ENCODE data around the gene TRIM17. TPM values are rescaled to one million over a fixed set of nuclear protein-coding genes. Genes with fewer than 3 reads are reported as not detected.

Gene TRIM17
- total and polyA plus RNA-seq, 2 of the 8 experiments (the other 6 are each of a cell fraction or from before 2014, with no cell fraction given), result 1.1 to 2.2 TPM

DNA sequence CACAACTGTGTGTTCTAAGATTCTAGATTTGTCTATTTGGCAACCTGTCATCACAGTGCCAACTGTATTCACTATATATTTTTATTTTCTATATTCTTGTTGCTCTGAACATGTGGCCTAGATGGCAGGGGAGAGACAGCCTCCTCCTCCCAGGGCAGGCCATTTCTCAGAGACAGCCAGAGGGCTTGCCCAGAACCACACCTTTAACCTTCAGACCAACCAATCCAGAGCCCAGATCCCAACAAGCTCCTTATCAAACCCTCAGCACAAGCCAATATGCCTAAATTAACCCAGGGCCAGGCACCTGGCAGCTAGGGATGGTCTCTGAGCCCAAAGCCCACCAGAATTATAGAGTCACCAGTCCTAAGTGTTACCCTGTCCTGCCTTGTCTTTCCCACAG lies 29.3 kb downstream of the TRIM17 start (continued):
- no peak for TF ChIP-seq EZH2 (IDR thresholded peaks at IDR 0.05; ENCODE audit: low read depth, low read length, severe bottlenecking)

DNA sequence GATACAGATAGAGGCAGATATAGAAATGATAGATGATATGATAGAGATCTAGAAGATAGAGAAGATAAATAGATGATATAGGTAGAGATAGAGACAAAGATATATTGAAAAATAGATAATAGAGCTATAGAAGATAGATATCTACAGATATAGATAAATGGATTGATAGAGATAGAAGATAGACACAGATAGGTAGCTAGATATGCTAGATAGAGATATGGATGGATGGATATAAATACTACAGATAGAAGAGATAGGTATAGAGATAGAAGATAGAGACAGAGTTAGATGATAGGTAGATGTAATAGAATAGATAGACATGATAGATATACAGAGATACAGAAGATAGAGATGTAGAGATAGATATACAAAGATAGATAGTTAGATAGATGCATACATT lies 31.4 kb downstream of the TRIM17 start:
- FAIRE-seq, result no peak
- no peak overlapping the region for H3K14ac ChIP-seq (ENCODE audit: insufficient read length)
- CTCF ChIA-PET (ENCODE audit: partially characterized antibody), result no interaction called here

More for the DNA sequence above, 31.4 kb downstream of the TRIM17 start:
- H3K9me3 ChIP-seq (ENCODE audit: insufficient read depth in 2 of 2, low read depth in 1 of 2, low read length in 1 of 2), result no peaks in the 10 kb centered on the region
- no peak overlapping the region for H3K56ac ChIP-seq (replicated peaks; ENCODE audit: insufficient read length, low read depth, low read length)
- no peaks in the 10 kb centered on the region for H3K79me1 ChIP-seq (ENCODE audit: low read depth, low read length)
- H4K91ac ChIP-seq (replicated peaks; ENCODE audit: insufficient read length, low read length), result no peak overlapping the region
- no peak overlapping the region for H3K9ac ChIP-seq (replicated peaks in 1 of 4; ENCODE audit: extremely low read depth in 1 of 4, low read depth in 3 of 4, low read length in 3 of 4)
- H2AK5ac ChIP-seq (ENCODE audit: low read depth, low read length), result no peak overlapping the region
- POLR2A ChIA-PET (ENCODE audit: partially characterized antibody), result interaction anchor here (2.7 kb wide), 1 partner anchor 72 kb away, joined by 6 read pairs; a partner anchor contains a TSS
- no peaks in the 10 kb centered on the region for H3K36me3 ChIP-seq (ENCODE audit: control insufficient read depth in 2 of 4, insufficient read depth in 4 of 4, low read length in 3 of 4)
- no peak overlapping the region for H2AFZ ChIP-seq (ENCODE audit: low read length)
- no peak overlapping the region for H2BK120ac ChIP-seq (replicated peaks; ENCODE audit: low read depth, low read length)
- H2BK12ac ChIP-seq (ENCODE audit: low read depth, low read length), result no peak overlapping the region
- H2BK20ac ChIP-seq (ENCODE audit: low read length), result no peak overlapping the region
- H3K4me1 ChIP-seq (replicated peaks in 1 of 4; ENCODE audit: control insufficient read depth in 3 of 4, insufficient read depth in 4 of 4, low read length in 3 of 4), result no peaks in the 10 kb centered on the region
- no peak for DNase-seq (ENCODE audit: low read depth in 1 of 2, low spot score in 2 of 2)
- no peak for TF ChIP-seq MAX (IDR thresholded peaks at IDR 0.05)
- no peak for TF ChIP-seq JUN (IDR thresholded peaks at IDR 0.05; ENCODE audit: low read depth, low read length)
- no peak for TF ChIP-seq SP4 (IDR thresholded peaks at IDR 0.05; ENCODE audit: low read length)
- no peak for TF ChIP-seq SRF (IDR thresholded peaks at IDR 0.05; ENCODE audit: low read depth, low read length)
- no peak for TF ChIP-seq CBX8 (IDR thresholded peaks at IDR 0.05; ENCODE audit: borderline replicate concordance, low read depth, low read length)
- TF ChIP-seq SP1 (IDR thresholded peaks at IDR 0.05; ENCODE audit: low read depth, low read length), result no peak
- TF ChIP-seq POLR2A (IDR thresholded peaks at IDR 0.05; ENCODE audit: control extremely low read depth in 1 of 2, low read depth in 2 of 2, low read length in 2 of 2), result no peak
- TF ChIP-seq RNF2 (IDR thresholded peaks at IDR 0.05; ENCODE audit: borderline replicate concordance, low read depth, low read length, missing control alignments, poor library complexity, severe bottlenecking), result no peak
- no peak for TF ChIP-seq CHD1 (IDR thresholded peaks at IDR 0.05; ENCODE audit: low read depth, low read length)
- no peak for TF ChIP-seq BACH1 (IDR thresholded peaks at IDR 0.05; ENCODE audit: low read length)
- TF ChIP-seq, protein P1, sequence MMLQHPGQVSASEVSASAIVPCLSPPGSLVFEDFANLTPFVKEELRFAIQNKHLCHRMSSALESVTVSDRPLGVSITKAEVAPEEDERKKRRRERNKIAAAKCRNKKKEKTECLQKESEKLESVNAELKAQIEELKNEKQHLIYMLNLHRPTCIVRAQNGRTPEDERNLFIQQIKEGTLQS (IDR thresholded peaks at IDR 0.05; ENCODE audit: insufficient read depth, low read depth, low read length), result no peak
- no peak for TF ChIP-seq SIRT6 (IDR thresholded peaks at IDR 0.05; ENCODE audit: low read length)
- H4K20me1 ChIP-seq (replicated peaks in 1 of 2; ENCODE audit: control insufficient read depth in 1 of 2, insufficient read depth in 2 of 2, low read length in 2 of 2), result peaks cover 0 to 5% of the 10 kb centered on the region in 2 experiments
- no peak overlapping the region for H2BK5ac ChIP-seq (ENCODE audit: low read depth, low read length)
- no peak overlapping the region for H3K4me3 ChIP-seq (ENCODE audit: extremely low read depth in 1 of 4, insufficient read depth in 2 of 4, low read depth in 3 of 4, low read length in 4 of 4)
- no peak overlapping the region for H3K18ac ChIP-seq (ENCODE audit: extremely low read depth, low read length)
- no peak overlapping the region for H3K27ac ChIP-seq (ENCODE audit: low read depth, low read length)
- peaks cover 0 to 6% (median 3%) of the 10 kb centered on the region in 4 experiments; a peak in 3 of 7 replicates for H3K27me3 ChIP-seq (replicated peaks in 1 of 4; ENCODE audit: control insufficient read depth in 3 of 4, extremely low read depth in 1 of 4, insufficient read depth in 3 of 4, low read length in 3 of 4)
- H3K23ac ChIP-seq (ENCODE audit: insufficient read length), result no peak overlapping the region
- no peak overlapping the region for H3K4me2 ChIP-seq (ENCODE audit: insufficient read depth in 1 of 2, low read depth in 2 of 2, low read length in 2 of 2)
- H3K23me2 ChIP-seq (ENCODE audit: low read depth, low read length), result no peaks in the 10 kb centered on the region; the same call in 1 of the 2 replicates
- no peak overlapping the region for H2BK15ac ChIP-seq (ENCODE audit: low read length)
- no peak overlapping the region for H4K8ac ChIP-seq (ENCODE audit: extremely low read depth, insufficient read depth, low read length)
- no peak overlapping the region for H4K5ac ChIP-seq (ENCODE audit: insufficient read length, low read depth, low read length)
- H3K4ac ChIP-seq (replicated peaks; ENCODE audit: insufficient read length, low read depth, low read length), result no peak overlapping the region
- H3K79me2 ChIP-seq (ENCODE audit: control insufficient read depth in 1 of 2, insufficient read depth in 2 of 2, low read length in 2 of 2), result no peaks in the 10 kb centered on the region
